Activated CD4-positive, CD25-positive, alpha-beta regulatory T cell treated with anti-CD3 and anti-CD28 coated beads, Interleukin-2, amount 50 U/mL, for 24 hours (primary cell): ENCODE measurements around the gene JPH4.

Experiments
- ATAC-seq, 2 donors: fragments of 150-1000 bp; cut with Tn5 transposase; one replicate each; pipeline ENCODE4 v1.10.0; 2021; ENCODE audit warnings: mild to moderate bottlenecking in 1 of 2, moderate library complexity in 1 of 2

Gene JPH4

GRCh38 chr14:23522643-23523198, 55.9 kb downstream of the JPH4 start:
- ATAC-seq, result no peak

DNA sequence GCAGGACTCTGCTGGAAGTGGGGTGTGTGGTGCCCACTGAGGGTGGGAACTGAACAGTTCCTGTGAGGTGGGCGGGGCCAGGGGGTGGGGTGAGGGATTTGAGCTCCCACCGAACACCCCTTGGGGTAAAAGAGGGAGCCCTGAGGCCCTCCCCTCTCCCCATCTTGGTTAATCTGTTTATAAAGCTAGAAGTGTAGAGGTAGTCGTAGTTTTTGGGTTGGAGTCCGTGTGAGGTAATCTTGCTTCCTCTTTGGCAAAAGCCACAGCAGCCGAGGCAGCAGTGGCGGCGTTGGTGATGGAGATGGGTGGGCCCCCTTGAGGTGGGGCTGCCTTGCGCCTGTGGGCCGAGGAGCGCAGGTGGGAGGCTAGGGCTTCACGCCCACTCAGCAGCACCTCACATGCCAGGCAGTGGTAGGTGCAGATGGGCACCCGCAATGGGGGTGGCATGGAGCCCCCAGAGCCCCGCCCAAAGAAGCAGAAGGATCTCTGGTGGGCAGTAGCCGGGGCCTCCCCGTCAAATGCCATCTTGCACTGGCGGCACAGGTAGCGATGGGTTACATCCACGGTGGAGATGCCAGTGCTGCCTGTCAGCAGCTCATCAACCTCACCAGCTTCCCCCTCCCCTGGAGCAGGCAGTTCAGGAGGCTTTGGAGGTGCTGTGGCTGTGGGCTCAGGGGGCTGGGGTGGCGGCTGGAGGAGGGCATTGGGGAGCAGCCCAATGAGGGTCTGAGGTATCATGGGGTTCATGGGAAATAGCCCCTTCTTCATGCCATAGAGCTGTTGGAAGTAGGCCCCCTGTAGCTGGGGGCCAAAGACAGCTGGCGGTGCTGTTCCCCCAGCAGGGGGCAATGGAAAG, 56.6 kb downstream of the JPH4 start:
- no peak for ATAC-seq

DNA sequence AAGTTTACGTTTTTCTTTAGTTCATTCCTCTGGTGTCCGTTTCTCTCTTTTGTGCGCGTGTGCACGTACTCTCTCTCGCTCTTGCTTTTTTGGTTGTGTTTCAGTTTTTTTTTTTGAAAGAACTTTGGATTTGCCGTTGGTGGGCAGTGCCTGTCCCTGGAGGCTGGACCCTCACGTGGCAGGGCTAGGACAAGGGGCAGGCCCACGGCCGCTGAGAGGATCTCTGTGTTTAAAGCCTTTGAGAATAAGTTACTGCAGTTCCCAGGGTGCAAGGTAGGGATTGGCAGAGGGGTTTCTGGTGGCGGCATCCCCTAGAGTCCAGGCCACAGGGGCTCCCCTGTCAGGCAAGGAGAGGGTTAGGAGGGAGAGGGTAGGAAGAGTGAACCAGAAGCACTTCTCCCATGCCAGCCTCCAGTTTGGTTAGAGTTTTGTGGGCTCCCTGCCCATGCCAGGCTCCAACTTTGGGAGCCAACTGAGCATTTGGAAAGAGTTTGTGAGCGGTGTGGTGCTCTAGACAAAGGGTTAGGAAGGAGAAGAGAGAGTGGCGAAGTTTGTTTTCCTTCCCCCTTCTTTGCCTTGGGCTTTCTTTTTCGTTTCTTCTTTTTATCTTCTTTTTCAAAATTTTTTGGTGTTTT, 57.6 kb downstream of the JPH4 start:
- no peak for ATAC-seq

- no peak for ATAC-seq
Measured at GRCh38 chr14:23518709-23519108, 59.9 kb downstream of the JPH4 start.
